Right atrium auricular region (tissue), 2 donors: Measurements from ENCODE around the gene ESM1. TPM values are rescaled to one million over a fixed set of nuclear protein-coding genes. Genes with fewer than 3 reads are reported as not detected.
"Not testable (repeated sequence)": the region's sequence is repeated elsewhere in the genome, so short reads cannot be mapped to it uniquely, and the experiment has no call there.

ENCODE experiments used
- DNase-seq: peaks from one replicate; pipeline ENCODE4 v3.0.0-alpha.2; 2019; ENCODE audit warnings: low spot score
- H3K27ac ChIP-seq, 2 donors: fragments of 200-600 bp; sonication (generic); 1 replicate in 1 of 2; 2 replicates in 1 of 2; pipeline ENCODE4 v1.5.1; 2016 to 2019
- H3K27me3 ChIP-seq, 2 donors: fragments of 200-600 bp; sonication (generic); one replicate each; pipeline versions ENCODE4 v1.5.1 to v1.6.0; 2017 to 2019
- H3K36me3 ChIP-seq: fragments of 200-600 bp; sonication (generic); one replicate; pipeline ENCODE4 v1.5.1; 2016
- H3K4me1 ChIP-seq, 2 donors: fragments of 200-600 bp; sonication (generic); one replicate each; pipeline versions ENCODE4 v1.5.1 to v1.6.0; 2017 to 2019
- H3K4me3 ChIP-seq, 2 donors: fragments of 200-600 bp; sonication (generic); 1 replicate in 1 of 2; 2 replicates in 1 of 2; pipeline ENCODE4 v1.5.1; 2017 to 2019; ENCODE audit warnings: mild to moderate bottlenecking in 1 of 2, moderate library complexity in 1 of 2
- H3K9me3 ChIP-seq, 2 donors: fragments of 200-600 bp; sonication (generic); one replicate each; pipeline ENCODE4 v1.5.1; 2019
- CTCF ChIP-seq, 2 donors: fragments of 200-600 bp; sonication (generic); IDR thresholded peaks; one replicate each; pipeline ENCODE4 v1.5.1; 2019; ENCODE audit warnings: antibody characterized with exemption in 2 of 2
- total RNA-seq, 2 donors: library from RNA; depleted of rRNA; stranded (reverse); fragments of >200 nt; gene quantifications; one replicate each; pipeline ENCODE4 v1.1.0, GENCODE V29; 2016

The ESM1 gene
- total RNA-seq, 2 donors from 2014 or later: not detected

DNA sequence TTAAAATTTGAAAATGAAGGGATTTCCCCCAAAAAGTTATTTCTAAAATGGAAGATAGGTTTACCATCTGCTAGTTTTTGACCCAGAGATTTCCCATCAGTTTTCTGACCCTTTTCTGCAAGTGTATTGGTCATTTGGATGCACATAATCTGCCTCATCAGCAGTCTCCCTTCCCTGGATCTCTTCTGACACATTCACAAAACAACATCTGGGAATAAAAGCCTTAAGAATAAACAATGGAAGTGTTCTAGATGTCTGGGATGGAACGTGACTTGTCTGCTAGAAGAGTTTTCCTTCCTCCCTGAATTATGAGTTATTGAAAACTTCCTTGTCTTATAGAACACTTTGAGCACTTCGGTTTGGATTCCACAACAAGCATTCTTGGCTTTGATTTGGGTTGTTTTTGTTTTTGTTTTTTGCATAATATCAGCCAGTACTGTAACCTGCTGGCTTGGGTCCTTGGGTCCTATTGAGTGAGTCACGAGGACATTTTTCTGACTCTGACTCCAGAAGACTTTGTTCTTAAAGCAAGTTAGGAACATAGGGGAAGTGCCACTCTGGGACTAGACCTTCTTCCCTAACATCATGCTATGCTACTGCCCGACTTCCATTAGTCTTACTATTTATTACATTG is 18.2 kb upstream of the ESM1 start:
- no peaks in the 10 kb centered on the region for H3K27me3 ChIP-seq
- no peak for DNase-seq
- no peak for TF ChIP-seq CTCF (IDR thresholded peaks at IDR 0.05)
- no peak overlapping the region for H3K4me3 ChIP-seq
- H3K9me3 ChIP-seq: no peaks in the 10 kb centered on the region
- H3K36me3 ChIP-seq: no peaks in the 10 kb centered on the region
- H3K4me1 ChIP-seq: no peaks in the 10 kb centered on the region
- no peak overlapping the region for H3K27ac ChIP-seq

DNA sequence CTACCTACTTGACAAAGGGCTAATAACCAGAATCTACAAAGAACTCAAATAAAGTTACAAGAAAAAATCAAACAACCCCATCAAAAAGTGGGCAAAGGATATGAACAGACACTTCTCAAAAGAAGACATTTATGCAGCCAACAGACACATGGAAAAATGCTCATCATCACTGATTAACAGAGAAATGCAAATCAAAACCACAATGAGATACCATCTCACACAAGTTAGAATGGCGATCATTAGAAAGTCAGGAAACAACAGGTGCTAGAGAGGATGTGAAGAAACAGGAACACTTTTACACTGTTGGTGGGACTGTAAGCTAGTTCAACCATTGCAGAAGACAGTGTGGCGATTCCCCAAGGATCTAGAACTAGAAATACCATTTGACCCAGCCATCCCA is 16.8 kb upstream of the ESM1 start:
- H3K9me3 ChIP-seq, DNase-seq, H3K4me3 ChIP-seq, H3K4me1 ChIP-seq, H3K27me3 ChIP-seq, H3K36me3 ChIP-seq, H3K27ac ChIP-seq: not testable (repeated sequence)

- H3K4me1 ChIP-seq: no peaks in the 10 kb centered on the region
- H3K27ac ChIP-seq: no peak overlapping the region
- DNase-seq: no peak
- H3K9me3 ChIP-seq: no peaks in the 10 kb centered on the region
- H3K27me3 ChIP-seq: no peaks in the 10 kb centered on the region
- H3K36me3 ChIP-seq: no peaks in the 10 kb centered on the region
- H3K4me3 ChIP-seq: no peak overlapping the region
- TF ChIP-seq CTCF (IDR thresholded peaks at IDR 0.05): no peak
These were observed 11.7 kb upstream of the ESM1 start for GRCh38 chr5:54997081-54997480.

- H3K4me3 ChIP-seq: no peak overlapping the region
- DNase-seq: no peak
- no peaks in the 10 kb centered on the region for H3K27me3 ChIP-seq
- H3K36me3 ChIP-seq: no peaks in the 10 kb centered on the region
- TF ChIP-seq CTCF (IDR thresholded peaks at IDR 0.05): no peak
- no peaks in the 10 kb centered on the region for H3K9me3 ChIP-seq
- no peaks in the 10 kb centered on the region for H3K4me1 ChIP-seq
- no peak overlapping the region for H3K27ac ChIP-seq
These were observed 11.1 kb upstream of the ESM1 start for GRCh38 chr5:54996466-54996865.

DNA sequence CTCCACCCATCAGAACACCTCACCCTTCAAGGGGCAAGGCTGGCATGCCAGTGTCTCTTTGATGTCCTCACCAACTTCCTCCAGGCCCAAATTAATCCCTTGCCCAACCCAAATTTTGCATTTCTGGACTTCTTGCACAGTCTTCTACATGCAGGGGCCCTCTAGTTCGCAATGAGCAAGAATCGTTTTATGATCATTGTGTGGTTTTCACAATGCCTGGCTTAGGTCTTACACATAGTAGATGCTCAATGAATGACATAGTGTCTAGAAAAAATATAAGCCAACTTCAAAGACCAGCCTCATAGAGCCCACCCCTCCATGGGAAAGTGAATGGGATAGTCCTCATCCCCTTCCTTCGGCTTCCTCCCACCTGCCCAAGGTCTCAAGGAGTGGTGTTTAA is 9.8 kb upstream of the ESM1 start:
- Histone ChIP-seq H3K4me3 (no peak overlapping the region), H3K27ac (no peak overlapping the region), H3K4me1 (no peaks in the 10 kb centered on the region), H3K27me3 (no peaks in the 10 kb centered on the region), H3K36me3 (no peaks in the 10 kb centered on the region), H3K9me3 (no peaks in the 10 kb centered on the region)
- no peak for DNase-seq
- no peak for TF ChIP-seq CTCF (IDR thresholded peaks at IDR 0.05)

DNA sequence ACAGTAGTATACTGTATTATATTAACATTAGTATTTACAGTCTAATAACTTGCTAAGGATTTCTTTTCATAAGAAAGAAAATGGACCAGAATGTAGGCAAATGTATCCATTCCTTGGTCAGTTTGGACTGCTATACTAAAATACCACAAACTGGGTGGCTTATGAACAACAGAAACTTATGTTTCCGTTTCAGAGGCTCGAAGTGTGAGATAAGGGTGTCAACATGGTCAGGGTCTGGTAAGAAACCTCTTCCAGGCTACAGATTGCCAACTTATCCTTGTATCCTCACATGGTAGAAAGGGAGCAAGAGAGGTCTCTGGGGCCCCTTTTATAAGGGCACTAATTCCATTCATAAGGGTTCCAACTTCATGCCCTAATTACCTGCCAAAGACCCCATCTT is 9.2 kb upstream of the ESM1 start:
- TF ChIP-seq CTCF (IDR thresholded peaks at IDR 0.05): no peak
- H3K27me3 ChIP-seq: no peaks in the 10 kb centered on the region

More for the DNA sequence above, 9.2 kb upstream of the ESM1 start:
- H3K4me1 ChIP-seq: no peaks in the 10 kb centered on the region
- no peak overlapping the region for H3K27ac ChIP-seq
- H3K36me3 ChIP-seq: no peaks in the 10 kb centered on the region
- DNase-seq: no peak
- no peaks in the 10 kb centered on the region for H3K9me3 ChIP-seq
- no peak overlapping the region for H3K4me3 ChIP-seq
